HepG2 (cell line): ENCODE results near the gene NGEF. TPM values are rescaled to one million over a fixed set of nuclear protein-coding genes. Genes with fewer than 3 reads are reported as not detected.

Source experiments
- EHMT2 ChIP-seq: fragments of 200-600 bp; sonication (generic); IDR thresholded peaks from 2 replicates; pipeline ENCODE4 v1.7.0; 2017; ENCODE audit warnings: antibody characterized with exemption, low read depth, low read length, borderline replicate concordance
- ESRRA ChIP-seq: sonication (generic); formaldehyde crosslinking; IDR thresholded peaks from 2 replicates; pipeline ENCODE4 v1.5.1; 2020; ENCODE audit warnings: mild to moderate bottlenecking, low read depth, missing genetic modification reagents
- ETV6 ChIP-seq: sonication (generic); formaldehyde crosslinking; conservative IDR thresholded peaks from 2 replicates; pipeline ENCODE4 v1.4.0; 2020; ENCODE audit warnings: missing genetic modification reagents
- HES4 ChIP-seq: sonication (generic); formaldehyde crosslinking; IDR thresholded peaks from 2 replicates; pipeline ENCODE4 v1.9.0; 2021; ENCODE audit warnings: mild to moderate bottlenecking, missing genetic modification reagents, borderline replicate concordance
- HNF4G ChIP-seq, 2 experiments: sonication (generic) in 1 of 2; formaldehyde crosslinking in 1 of 2; IDR thresholded peaks; 2 replicates each; pipeline versions ENCODE4 v1.4.0 to v1.6.1; 2011 to 2020; ENCODE audit warnings: borderline replicate concordance in 2 of 2, low read depth in 2 of 2, mild to moderate bottlenecking in 2 of 2, low read length in 1 of 2, missing genetic modification reagents in 1 of 2, moderate library complexity in 1 of 2
- MIER2 ChIP-seq: IDR thresholded peaks from 2 replicates; pipeline ENCODE4 v1.6.1; 2016; ENCODE audit warnings: missing biosample characterization, missing genetic modification reagents
- MTF2 ChIP-seq: sonication (generic); formaldehyde crosslinking; IDR thresholded peaks from 2 replicates; pipeline ENCODE4 v1.5.0; 2020; ENCODE audit warnings: missing genetic modification reagents, borderline replicate concordance
- NFKBIZ ChIP-seq: IDR thresholded peaks from 2 replicates; pipeline ENCODE4 v1.6.1; 2018; ENCODE audit warnings: missing genetic modification reagents, missing compliant biosample characterization
- NPAS2 ChIP-seq: sonication (generic); formaldehyde crosslinking; IDR thresholded peaks from 2 replicates; pipeline ENCODE4 v1.8.0; 2022; ENCODE audit warnings: mild to moderate bottlenecking, missing genetic modification reagents, borderline replicate concordance
- ZBTB42 ChIP-seq: sonication (generic); formaldehyde crosslinking; IDR thresholded peaks from 2 replicates; pipeline ENCODE4 v1.5.0; 2020; ENCODE audit warnings: mild to moderate bottlenecking, missing genetic modification reagents
- ZEB1 ChIP-seq: IDR thresholded peaks from 2 replicates; pipeline ENCODE4 v1.6.1; 2012; ENCODE audit warnings: mild to moderate bottlenecking, low read depth, inconsistent platforms; ENCODE audit not compliant: insufficient replicate concordance
- ZFP90 ChIP-seq: sonication (generic); formaldehyde crosslinking; IDR thresholded peaks from 2 replicates; pipeline ENCODE4 v1.8.0; 2022; ENCODE audit warnings: missing genetic modification reagents, mild to moderate bottlenecking, inconsistent platforms, borderline replicate concordance
- ZNF552 ChIP-seq: sonication (generic); formaldehyde crosslinking; IDR thresholded peaks from 2 replicates; pipeline ENCODE4 v1.9.0; 2022; ENCODE audit warnings: missing genetic modification reagents, mild to moderate bottlenecking, borderline replicate concordance
- ZNF775 ChIP-seq: sonication (generic); formaldehyde crosslinking; IDR thresholded peaks from 2 replicates; pipeline ENCODE4 v1.4.0; 2020; ENCODE audit warnings: missing genetic modification reagents, mild to moderate bottlenecking, moderate library complexity, borderline replicate concordance
- polyA plus RNA-seq, 8 experiments: library from polyadenylated mRNA; depleted of rRNA in 3 of 8; stranded (reverse) in 7 of 8; unstranded in 1 of 8; fragments of >200 nt; fragmentation: Illumina TruSeq in 4 of 8; extraction: Trizol in 4 of 8; gene quantifications; 2 replicates each; pipeline versions ENCODE4 v1.2.1 to v1.2.3, GENCODE V29; 2011 to 2016; ENCODE audit warnings: low read depth in 4 of 8, missing spikeins in 1 of 8, mixed read lengths in 1 of 8; ENCODE audit not compliant: insufficient read depth in 1 of 8
- total RNA-seq, 5 experiments: library from RNA; depleted of rRNA; stranded (reverse); fragments of >200 nt; fragmentation: Illumina TruSeq; extraction: Trizol; gene quantifications; 2 replicates each; pipeline ENCODE4 v1.2.3, GENCODE V29; 2016; ENCODE audit warnings: low read depth in 1 of 5
- TF ChIP-seq, protein P1 (sequence below): sonication (generic); formaldehyde crosslinking; IDR thresholded peaks from 2 replicates; pipeline ENCODE4 v1.8.0; 2022; ENCODE audit warnings: mild to moderate bottlenecking, missing genetic modification reagents, moderate library complexity
- TF ChIP-seq, protein P2 (sequence below): sonication (generic); formaldehyde crosslinking; IDR thresholded peaks from 2 replicates; pipeline ENCODE4 v1.9.0; 2021; ENCODE audit warnings: missing genetic modification reagents, borderline replicate concordance
- TF ChIP-seq, protein P3 (sequence below): sonication (generic); formaldehyde crosslinking; IDR thresholded peaks from 2 replicates; pipeline ENCODE4 v1.8.1; 2023; ENCODE audit warnings: mild to moderate bottlenecking, missing genetic modification reagents
- TF ChIP-seq, protein P4 (sequence below): sonication (generic); formaldehyde crosslinking; IDR thresholded peaks from 2 replicates; pipeline ENCODE4 v1.4.0; 2020; ENCODE audit warnings: missing genetic modification reagents
- TF ChIP-seq, protein P5 (sequence below), 2 experiments: IDR thresholded peaks; 2 replicates each; pipeline ENCODE4 v1.6.1; 2011 to 2012; ENCODE audit warnings: low read length in 2 of 2, borderline replicate concordance in 1 of 2, low read depth in 1 of 2, mild to moderate bottlenecking in 1 of 2, moderate library complexity in 1 of 2

Gene NGEF
- total and polyA plus RNA-seq, 2 of the 13 experiments (the other 11 are each of a cell fraction or from before 2014, with no cell fraction given), result 14.4 to 36.9 TPM

DNA sequence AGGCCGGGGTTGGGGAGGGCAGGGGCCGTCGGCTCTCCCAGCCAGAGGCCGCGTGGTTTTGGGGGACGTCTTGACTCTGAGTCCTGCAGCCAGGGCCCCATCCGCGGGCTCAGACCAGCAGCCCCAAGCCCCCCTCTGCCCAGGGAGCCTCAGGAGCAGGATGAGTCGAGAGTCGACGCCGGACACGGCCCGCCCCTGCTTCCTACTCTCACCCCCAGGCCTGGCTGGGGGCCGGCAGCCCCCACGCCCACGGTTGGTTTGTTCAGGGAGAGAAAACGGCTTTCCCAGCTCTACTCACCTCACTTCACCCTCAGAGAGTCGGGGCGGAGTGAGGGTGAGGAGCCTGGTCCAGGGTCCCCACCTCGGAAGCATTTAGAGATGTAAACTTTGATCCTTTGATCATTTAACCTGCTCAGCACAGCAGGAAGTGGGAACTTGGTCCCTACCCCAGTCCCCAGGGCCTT lies 136.0 kb downstream of the NGEF start (continued):
- TF ChIP-seq, protein P1, sequence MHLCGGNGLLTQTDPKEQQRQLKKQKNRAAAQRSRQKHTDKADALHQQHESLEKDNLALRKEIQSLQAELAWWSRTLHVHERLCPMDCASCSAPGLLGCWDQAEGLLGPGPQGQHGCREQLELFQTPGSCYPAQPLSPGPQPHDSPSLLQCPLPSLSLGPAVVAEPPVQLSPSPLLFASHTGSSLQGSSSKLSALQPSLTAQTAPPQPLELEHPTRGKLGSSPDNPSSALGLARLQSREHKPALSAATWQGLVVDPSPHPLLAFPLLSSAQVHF (CRISPR knock-in tag), result no peak
- TF ChIP-seq ZBTB42, result no peak
- TF ChIP-seq, protein P2, sequence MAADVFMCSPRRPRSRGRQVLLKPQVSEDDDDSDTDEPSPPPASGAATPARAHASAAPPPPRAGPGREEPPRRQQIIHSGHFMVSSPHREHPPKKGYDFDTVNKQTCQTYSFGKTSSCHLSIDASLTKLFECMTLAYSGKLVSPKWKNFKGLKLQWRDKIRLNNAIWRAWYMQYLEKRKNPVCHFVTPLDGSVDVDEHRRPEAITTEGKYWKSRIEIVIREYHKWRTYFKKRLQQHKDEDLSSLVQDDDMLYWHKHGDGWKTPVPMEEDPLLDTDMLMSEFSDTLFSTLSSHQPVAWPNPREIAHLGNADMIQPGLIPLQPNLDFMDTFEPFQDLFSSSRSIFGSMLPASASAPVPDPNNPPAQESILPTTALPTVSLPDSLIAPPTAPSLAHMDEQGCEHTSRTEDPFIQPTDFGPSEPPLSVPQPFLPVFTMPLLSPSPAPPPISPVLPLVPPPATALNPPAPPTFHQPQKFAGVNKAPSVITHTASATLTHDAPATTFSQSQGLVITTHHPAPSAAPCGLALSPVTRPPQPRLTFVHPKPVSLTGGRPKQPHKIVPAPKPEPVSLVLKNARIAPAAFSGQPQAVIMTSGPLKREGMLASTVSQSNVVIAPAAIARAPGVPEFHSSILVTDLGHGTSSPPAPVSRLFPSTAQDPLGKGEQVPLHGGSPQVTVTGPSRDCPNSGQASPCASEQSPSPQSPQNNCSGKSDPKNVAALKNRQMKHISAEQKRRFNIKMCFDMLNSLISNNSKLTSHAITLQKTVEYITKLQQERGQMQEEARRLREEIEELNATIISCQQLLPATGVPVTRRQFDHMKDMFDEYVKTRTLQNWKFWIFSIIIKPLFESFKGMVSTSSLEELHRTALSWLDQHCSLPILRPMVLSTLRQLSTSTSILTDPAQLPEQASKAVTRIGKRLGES (CRISPR knock-in tag), result no peak
- TF ChIP-seq MIER2 (CRISPR knock-in tag), result no peak
- TF ChIP-seq NFKBIZ (CRISPR knock-in tag), result no peak
- TF ChIP-seq ZNF775 (CRISPR knock-in tag), result no peak
- TF ChIP-seq ETV6 (CRISPR knock-in tag), result no peak
- TF ChIP-seq, protein P3, sequence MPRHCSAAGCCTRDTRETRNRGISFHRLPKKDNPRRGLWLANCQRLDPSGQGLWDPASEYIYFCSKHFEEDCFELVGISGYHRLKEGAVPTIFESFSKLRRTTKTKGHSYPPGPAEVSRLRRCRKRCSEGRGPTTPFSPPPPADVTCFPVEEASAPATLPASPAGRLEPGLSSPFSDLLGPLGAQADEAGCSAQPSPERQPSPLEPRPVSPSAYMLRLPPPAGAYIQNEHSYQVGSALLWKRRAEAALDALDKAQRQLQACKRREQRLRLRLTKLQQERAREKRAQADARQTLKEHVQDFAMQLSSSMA, result no peak
- TF ChIP-seq ZFP90 (CRISPR knock-in tag), result peak; percentile 37; the same call in 1 of the 2 replicates
- TF ChIP-seq MTF2 (CRISPR knock-in tag), result no peak
- TF ChIP-seq NPAS2 (CRISPR knock-in tag), result no peak
- TF ChIP-seq ZEB1, result no peak
- TF ChIP-seq, protein P4, sequence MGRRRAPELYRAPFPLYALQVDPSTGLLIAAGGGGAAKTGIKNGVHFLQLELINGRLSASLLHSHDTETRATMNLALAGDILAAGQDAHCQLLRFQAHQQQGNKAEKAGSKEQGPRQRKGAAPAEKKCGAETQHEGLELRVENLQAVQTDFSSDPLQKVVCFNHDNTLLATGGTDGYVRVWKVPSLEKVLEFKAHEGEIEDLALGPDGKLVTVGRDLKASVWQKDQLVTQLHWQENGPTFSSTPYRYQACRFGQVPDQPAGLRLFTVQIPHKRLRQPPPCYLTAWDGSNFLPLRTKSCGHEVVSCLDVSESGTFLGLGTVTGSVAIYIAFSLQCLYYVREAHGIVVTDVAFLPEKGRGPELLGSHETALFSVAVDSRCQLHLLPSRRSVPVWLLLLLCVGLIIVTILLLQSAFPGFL (CRISPR knock-in tag), result no peak
- no peak for TF ChIP-seq ZNF552 (CRISPR knock-in tag)
- TF ChIP-seq EHMT2, result no peak
- 0 out of 2 replicates have a peak, but pooled peaks have one; percentile 22 for TF ChIP-seq ESRRA (CRISPR knock-in tag)
- TF ChIP-seq, protein P5, sequence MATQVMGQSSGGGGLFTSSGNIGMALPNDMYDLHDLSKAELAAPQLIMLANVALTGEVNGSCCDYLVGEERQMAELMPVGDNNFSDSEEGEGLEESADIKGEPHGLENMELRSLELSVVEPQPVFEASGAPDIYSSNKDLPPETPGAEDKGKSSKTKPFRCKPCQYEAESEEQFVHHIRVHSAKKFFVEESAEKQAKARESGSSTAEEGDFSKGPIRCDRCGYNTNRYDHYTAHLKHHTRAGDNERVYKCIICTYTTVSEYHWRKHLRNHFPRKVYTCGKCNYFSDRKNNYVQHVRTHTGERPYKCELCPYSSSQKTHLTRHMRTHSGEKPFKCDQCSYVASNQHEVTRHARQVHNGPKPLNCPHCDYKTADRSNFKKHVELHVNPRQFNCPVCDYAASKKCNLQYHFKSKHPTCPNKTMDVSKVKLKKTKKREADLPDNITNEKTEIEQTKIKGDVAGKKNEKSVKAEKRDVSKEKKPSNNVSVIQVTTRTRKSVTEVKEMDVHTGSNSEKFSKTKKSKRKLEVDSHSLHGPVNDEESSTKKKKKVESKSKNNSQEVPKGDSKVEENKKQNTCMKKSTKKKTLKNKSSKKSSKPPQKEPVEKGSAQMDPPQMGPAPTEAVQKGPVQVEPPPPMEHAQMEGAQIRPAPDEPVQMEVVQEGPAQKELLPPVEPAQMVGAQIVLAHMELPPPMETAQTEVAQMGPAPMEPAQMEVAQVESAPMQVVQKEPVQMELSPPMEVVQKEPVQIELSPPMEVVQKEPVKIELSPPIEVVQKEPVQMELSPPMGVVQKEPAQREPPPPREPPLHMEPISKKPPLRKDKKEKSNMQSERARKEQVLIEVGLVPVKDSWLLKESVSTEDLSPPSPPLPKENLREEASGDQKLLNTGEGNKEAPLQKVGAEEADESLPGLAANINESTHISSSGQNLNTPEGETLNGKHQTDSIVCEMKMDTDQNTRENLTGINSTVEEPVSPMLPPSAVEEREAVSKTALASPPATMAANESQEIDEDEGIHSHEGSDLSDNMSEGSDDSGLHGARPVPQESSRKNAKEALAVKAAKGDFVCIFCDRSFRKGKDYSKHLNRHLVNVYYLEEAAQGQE (IDR thresholded peaks at IDR 0.05; ENCODE audit: borderline replicate concordance in 1 of 2, low read depth in 1 of 2, low read length in 2 of 2), result no peak
- no peak; the same call in 1 of the 2 replicates for TF ChIP-seq HES4 (CRISPR knock-in tag)
- peak; percentile 18; the same call in 1 of the 2 replicates for TF ChIP-seq HNF4G (IDR thresholded peaks at IDR 0.05; ENCODE audit: borderline replicate concordance, low read depth, low read length)
- TF ChIP-seq HNF4G (CRISPR knock-in tag; IDR thresholded peaks at IDR 0.05; ENCODE audit: borderline replicate concordance, low read depth), result no peak; the same call in 1 of the 2 replicates
